Cardiac fibroblast (primary cell): ENCODE results near the gene CCDC102A.

Source experiments
- DNase-seq, 2 donors: peaks; one replicate each; pipeline versions ENCODE4 v3.0.0 to v3.0.0-alpha.2; 2010; ENCODE audit warnings: low read depth in 2 of 2
- H3K4me3 ChIP-seq, 2 donors: replicated peaks in 1 of 2; 1 replicate in 1 of 2; 2 replicates in 1 of 2; pipeline ENCODE4 v1.5.1; 2011; ENCODE audit warnings: low read depth in 2 of 2, low read length in 2 of 2, mild to moderate bottlenecking in 2 of 2, moderate library complexity in 1 of 2
- CTCF ChIP-seq: IDR thresholded peaks from one replicate; pipeline ENCODE4 v1.5.1; 2011; ENCODE audit warnings: low read depth, mild to moderate bottlenecking, low read length, inconsistent platforms

CCDC102A gene

GRCh38 chr16:57518922-57519321, 17.4 kb downstream of the CCDC102A start:
- no peak overlapping the region for H3K4me3 ChIP-seq
- TF ChIP-seq CTCF: no peak
- DNase-seq: no peak

GRCh38 chr16:57518520-57518919, 17.9 kb downstream of the CCDC102A start:
- no peak for DNase-seq
- TF ChIP-seq CTCF: no peak
- no peak overlapping the region for H3K4me3 ChIP-seq

GRCh38 chr16:57517397-57518367, 18.7 kb downstream of the CCDC102A start:
- DNase-seq: no peak
- no peak for TF ChIP-seq CTCF
- H3K4me3 ChIP-seq: no peak overlapping the region

- DNase-seq: no peak
- no peak overlapping the region for H3K4me3 ChIP-seq
- no peak for TF ChIP-seq CTCF
These were observed 19.6 kb downstream of the CCDC102A start for GRCh38 chr16:57516773-57517172.

GRCh38 chr16:57516176-57516725, 20.1 kb downstream of the CCDC102A start:
- no peak for DNase-seq
- H3K4me3 ChIP-seq: no peak overlapping the region
- no peak for TF ChIP-seq CTCF

GRCh38 chr16:57514791-57515600, 21.4 kb downstream of the CCDC102A start:
- no peak for TF ChIP-seq CTCF
- no peak overlapping the region for H3K4me3 ChIP-seq
- no peak for DNase-seq
